ENCODE measurements around the gene CEMP1. TPM values are rescaled to one million over a fixed set of nuclear protein-coding genes. Genes with fewer than 3 reads are reported as not detected.

Gene CEMP1
- total RNA-seq, 1 donor from 2014 or later = 1.4 TPM

GRCh38 chr16:2513405-2514332 is 17.5 kb downstream of the CEMP1 start, which contains the start of gene ATP6V0C:
ATP6V0C (plus strand) TSS chr16:2513952; CDS start chr16:2514104, 152 bp downstream.
- peak; percentile 96 for DNase-seq
- Histone ChIP-seq H3K4me1 (peaks cover 59% of the 10 kb centered on the region), H3K9me3 (no peaks in the 10 kb centered on the region)

GRCh38 chr16:2512735-2513404 is 18.3 kb downstream of the CEMP1 start:
- peak overlapping the region; percentile 85 for H3K4me3 ChIP-seq
- peak in 1 of 2 donors; percentile 1 for ATAC-seq
- H3K4me1 ChIP-seq = peaks cover 51% of the 10 kb centered on the region
- no peak for TF ChIP-seq CTCF (IDR thresholded peaks at IDR 0.05)
- intact Hi-C loops (cut with DNase I) = no loop called here
- peak; percentile 50 for DNase-seq
- H3K9me3 ChIP-seq = no peaks in the 10 kb centered on the region
- no peaks in the 10 kb centered on the region for H3K27me3 ChIP-seq (ENCODE audit: low read depth)
- peak overlapping the region; percentile 98 for H3K27ac ChIP-seq
- H3K36me3 ChIP-seq = no peaks in the 10 kb centered on the region

More at GRCh38 chr16:2513405-2514332, 17.5 kb downstream of the CEMP1 start, which contains the start of gene ATP6V0C:
- Histone ChIP-seq H3K27ac (peak within 1 kb of the TSS; percentile 98), H3K4me3 (peak within 1 kb of the TSS; percentile 85), H3K27me3 (ENCODE audit: low read depth) (no peaks in the 10 kb centered on the region), H3K36me3 (no peaks in the 10 kb centered on the region)
- ATAC-seq = peak; percentile 90 to 92
- intact Hi-C loops (cut with DNase I) = no loop called here
- no peak for TF ChIP-seq CTCF (IDR thresholded peaks at IDR 0.05)

- intact Hi-C loops (cut with DNase I) = no loop called here
- DNase-seq (no peak), ATAC-seq (no peak)
- Histone ChIP-seq H3K36me3 (peaks cover 3% of the 10 kb centered on the region), H3K27me3 (ENCODE audit: low read depth) (no peaks in the 10 kb centered on the region), H3K9me3 (no peaks in the 10 kb centered on the region), H3K27ac (peak overlapping the region; percentile 98), H3K4me1 (peaks cover 46% of the 10 kb centered on the region), H3K4me3 (no peak overlapping the region)
- no peak for TF ChIP-seq CTCF (IDR thresholded peaks at IDR 0.05)
These were observed 19.0 kb downstream of the CEMP1 start for GRCh38 chr16:2511996-2512734.

- no peaks in the 10 kb centered on the region for H3K27me3 ChIP-seq (ENCODE audit: low read depth)
- DNase-seq (peak; percentile 72), ATAC-seq (no peak)
- H3K4me3 ChIP-seq = no peak overlapping the region
- intact Hi-C loops (cut with DNase I) = no loop called here
- no peak for TF ChIP-seq CTCF (IDR thresholded peaks at IDR 0.05)
- no peak overlapping the region for H3K27ac ChIP-seq
- H3K9me3 ChIP-seq = no peaks in the 10 kb centered on the region
- H3K36me3 ChIP-seq = peaks cover 10% of the 10 kb centered on the region
- peaks cover 42% of the 10 kb centered on the region for H3K4me1 ChIP-seq
These were observed 19.9 kb downstream of the CEMP1 start for GRCh38 chr16:2511128-2511800.
